ENCODE data around the gene MGAT1. TPM values are rescaled to one million over a fixed set of nuclear protein-coding genes. Genes with fewer than 3 reads are reported as not detected.

MGAT1 gene
- total RNA-seq, 1 donor from 2014 or later, result 123 TPM

DNA sequence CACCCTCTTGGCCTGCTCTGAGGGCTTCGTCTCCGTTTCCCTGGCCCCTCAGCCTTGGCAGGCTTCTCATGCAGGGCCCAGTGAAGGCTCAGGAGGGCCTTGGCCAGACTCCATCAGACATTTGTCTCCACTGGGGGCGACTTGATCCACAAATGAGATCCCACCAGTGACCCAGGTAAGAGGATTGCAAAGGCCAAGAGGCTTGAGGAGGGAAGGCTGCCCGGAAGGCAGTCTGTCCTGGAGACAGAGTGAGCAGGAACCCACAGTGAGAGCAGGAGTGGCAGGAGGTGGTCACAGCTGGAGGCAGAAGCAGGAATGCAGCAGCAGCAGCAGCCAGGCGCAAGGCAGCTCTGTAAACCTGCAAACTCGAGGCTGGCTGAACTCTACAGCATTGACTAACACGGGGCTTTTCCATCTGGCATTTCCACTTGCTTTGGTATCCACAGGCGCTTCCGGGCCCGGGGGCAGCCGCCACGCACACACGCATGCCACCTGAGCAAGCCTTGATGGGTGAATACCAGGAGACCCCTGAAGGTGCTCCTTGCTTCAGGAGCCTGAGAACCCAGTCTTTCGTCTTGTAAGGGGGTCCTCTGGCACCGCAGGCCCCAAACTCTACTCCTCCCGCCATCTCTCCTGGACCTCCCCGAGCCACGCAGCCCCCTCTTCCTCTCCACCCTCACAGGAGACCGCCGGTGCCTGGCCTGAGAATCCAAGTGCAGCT is 14.7 kb downstream of the MGAT1 start:
- peak; percentile 87 for DNase-seq (ENCODE audit: low spot score)
- H3K27me3 Mint-ChIP-seq (ENCODE audit: low read depth), result no peaks in the 10 kb centered on the region
- H3K4me1 Mint-ChIP-seq (ENCODE audit: low read depth), result peaks cover 52% of the 10 kb centered on the region
- H3K36me3 Mint-ChIP-seq (ENCODE audit: low read depth), result peaks cover 7% of the 10 kb centered on the region
- H3K4me3 Mint-ChIP-seq (ENCODE audit: unreplicated experiment), result no peak overlapping the region
- TF ChIP-seq, protein P1, sequence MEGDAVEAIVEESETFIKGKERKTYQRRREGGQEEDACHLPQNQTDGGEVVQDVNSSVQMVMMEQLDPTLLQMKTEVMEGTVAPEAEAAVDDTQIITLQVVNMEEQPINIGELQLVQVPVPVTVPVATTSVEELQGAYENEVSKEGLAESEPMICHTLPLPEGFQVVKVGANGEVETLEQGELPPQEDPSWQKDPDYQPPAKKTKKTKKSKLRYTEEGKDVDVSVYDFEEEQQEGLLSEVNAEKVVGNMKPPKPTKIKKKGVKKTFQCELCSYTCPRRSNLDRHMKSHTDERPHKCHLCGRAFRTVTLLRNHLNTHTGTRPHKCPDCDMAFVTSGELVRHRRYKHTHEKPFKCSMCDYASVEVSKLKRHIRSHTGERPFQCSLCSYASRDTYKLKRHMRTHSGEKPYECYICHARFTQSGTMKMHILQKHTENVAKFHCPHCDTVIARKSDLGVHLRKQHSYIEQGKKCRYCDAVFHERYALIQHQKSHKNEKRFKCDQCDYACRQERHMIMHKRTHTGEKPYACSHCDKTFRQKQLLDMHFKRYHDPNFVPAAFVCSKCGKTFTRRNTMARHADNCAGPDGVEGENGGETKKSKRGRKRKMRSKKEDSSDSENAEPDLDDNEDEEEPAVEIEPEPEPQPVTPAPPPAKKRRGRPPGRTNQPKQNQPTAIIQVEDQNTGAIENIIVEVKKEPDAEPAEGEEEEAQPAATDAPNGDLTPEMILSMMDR (IDR thresholded peaks at IDR 0.05), result no peak
- H3K27ac Mint-ChIP-seq (ENCODE audit: unreplicated experiment), result peak overlapping the region; percentile 98
- no peaks in the 10 kb centered on the region for H3K9me3 Mint-ChIP-seq (ENCODE audit: low read depth)

DNA sequence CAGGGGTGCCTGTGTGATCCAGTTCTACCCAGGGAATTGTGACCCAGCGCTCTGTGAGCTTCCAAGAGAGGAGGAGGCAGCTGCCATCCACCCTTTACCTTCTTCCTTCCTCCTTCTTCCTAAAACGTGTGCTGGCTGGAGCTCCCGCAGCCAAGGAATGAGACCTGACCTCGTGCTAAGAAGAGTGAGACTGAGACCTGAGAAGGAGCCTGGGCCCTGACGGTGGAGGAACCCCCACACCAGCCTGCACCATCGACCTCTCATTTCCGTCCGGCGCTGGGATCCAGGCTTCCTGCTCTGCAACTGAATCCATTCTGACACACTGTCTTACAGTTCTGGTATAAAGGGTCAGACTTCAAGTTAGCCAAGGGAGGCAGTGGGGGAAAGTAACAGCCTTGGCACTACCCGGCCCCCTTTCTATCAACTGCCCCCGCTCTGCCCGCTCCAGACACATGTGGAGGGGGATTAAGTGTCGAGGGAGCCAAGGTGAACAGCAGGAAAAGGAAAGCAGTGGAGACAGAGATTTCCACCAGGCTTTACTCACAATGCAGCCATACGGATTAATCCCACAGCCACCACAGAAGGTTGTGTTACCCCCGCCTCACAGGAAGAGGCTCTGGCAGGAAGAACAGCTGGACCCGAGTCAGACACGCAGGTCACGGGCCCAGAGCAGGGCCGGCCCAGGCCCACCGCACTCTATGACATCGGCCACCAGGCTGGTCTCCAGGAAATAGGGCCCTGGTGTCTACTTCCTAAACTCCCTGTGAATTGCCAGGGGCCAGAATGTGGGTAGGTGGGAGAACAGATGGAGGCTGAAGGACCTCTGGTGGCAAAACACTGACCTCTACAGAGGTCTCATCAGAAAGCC is 15.8 kb downstream of the MGAT1 start:
- H3K27me3 Mint-ChIP-seq (ENCODE audit: low read depth), result no peaks in the 10 kb centered on the region

DNA sequence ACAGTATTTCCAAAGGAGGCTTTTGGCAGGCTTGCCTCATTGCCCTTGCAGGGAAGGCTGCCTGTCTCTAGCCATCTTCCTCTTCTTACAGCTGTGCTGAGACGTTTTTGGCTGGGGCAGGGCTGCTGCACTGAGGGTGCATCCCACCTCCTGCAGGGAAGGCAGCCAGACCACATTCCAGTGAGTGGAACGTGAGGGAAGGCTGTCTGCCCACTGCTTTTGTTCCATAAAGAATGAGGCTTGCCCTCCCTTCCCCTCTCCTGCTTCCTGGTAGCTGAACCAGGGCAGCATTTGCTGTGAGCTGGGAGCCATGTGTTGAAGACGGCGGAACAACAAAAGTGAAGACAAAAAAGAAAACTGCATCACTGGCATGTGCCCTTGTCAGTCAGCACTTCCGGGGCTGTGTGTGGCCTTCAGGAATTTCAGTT is 16.8 kb downstream of the MGAT1 start:
- TF ChIP-seq, protein P1 (IDR thresholded peaks at IDR 0.05), result no peak
- Mint-ChIP-seq H3K27me3 (ENCODE audit: low read depth) (no peaks in the 10 kb centered on the region), H3K27ac (ENCODE audit: unreplicated experiment) (peak overlapping the region; percentile 98), H3K9me3 (ENCODE audit: low read depth) (no peaks in the 10 kb centered on the region), H3K36me3 (ENCODE audit: low read depth) (peaks cover 5% of the 10 kb centered on the region), H3K4me1 (ENCODE audit: low read depth) (peaks cover 52% of the 10 kb centered on the region), H3K4me3 (ENCODE audit: unreplicated experiment) (peak overlapping the region; percentile 61)
- peak; percentile 85 for DNase-seq (ENCODE audit: low spot score)

More for the DNA sequence above, 15.8 kb downstream of the MGAT1 start:
- TF ChIP-seq, protein P1 (IDR thresholded peaks at IDR 0.05), result no peak
- Mint-ChIP-seq H3K27ac (ENCODE audit: unreplicated experiment) (peak overlapping the region; percentile 98), H3K9me3 (ENCODE audit: low read depth) (no peaks in the 10 kb centered on the region), H3K4me1 (ENCODE audit: low read depth) (peaks cover 52% of the 10 kb centered on the region), H3K4me3 (ENCODE audit: unreplicated experiment) (peak overlapping the region; percentile 61), H3K36me3 (ENCODE audit: low read depth) (peaks cover 6% of the 10 kb centered on the region)
- DNase-seq (ENCODE audit: low spot score), result peak; percentile 46

DNA sequence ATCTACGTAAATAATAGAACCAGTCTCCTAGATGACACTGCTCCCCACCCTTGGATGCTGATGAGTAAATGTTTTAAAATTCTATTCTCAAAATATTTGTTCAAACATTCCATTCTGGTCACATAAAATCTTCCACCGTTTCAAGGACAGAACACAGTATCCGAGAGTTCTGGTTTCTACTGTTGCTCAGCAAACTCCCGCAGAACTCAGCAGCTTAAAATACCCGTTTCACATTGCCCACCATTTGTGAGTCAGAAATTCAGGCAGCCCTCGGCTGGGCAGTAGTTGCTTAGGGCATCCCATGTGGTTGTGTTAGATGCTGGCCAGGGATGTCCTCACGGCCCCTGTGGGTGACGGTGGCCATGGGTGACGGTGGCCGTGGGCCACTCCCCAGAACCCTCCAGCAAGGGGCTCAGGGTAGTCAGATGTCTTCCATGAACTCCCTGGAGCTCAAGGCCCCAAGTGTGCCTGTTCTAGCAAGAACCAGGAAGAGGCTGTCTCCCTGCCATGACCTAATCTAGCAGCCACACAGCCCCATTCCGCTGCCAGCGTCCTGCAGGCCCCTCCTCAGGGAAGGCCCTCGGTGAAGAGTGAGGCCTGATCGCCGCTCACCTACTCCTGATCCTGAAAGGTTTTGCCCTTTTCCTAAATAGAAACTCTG is 17.4 kb downstream of the MGAT1 start:
- Mint-ChIP-seq H3K9me3 (ENCODE audit: low read depth) (no peaks in the 10 kb centered on the region), H3K4me3 (ENCODE audit: unreplicated experiment) (peak overlapping the region; percentile 61), H3K27ac (ENCODE audit: unreplicated experiment) (peak overlapping the region; percentile 98), H3K27me3 (ENCODE audit: low read depth) (no peaks in the 10 kb centered on the region), H3K4me1 (ENCODE audit: low read depth) (peaks cover 52% of the 10 kb centered on the region), H3K36me3 (ENCODE audit: low read depth) (peaks cover 3% of the 10 kb centered on the region)
- TF ChIP-seq, protein P1 (IDR thresholded peaks at IDR 0.05), result no peak
- peak; percentile 68 for DNase-seq (ENCODE audit: low spot score)
